AG08396 (cell line): Measurements from ENCODE around the gene TOPORS.

ENCODE experiments used
- DNase-seq: peaks from one replicate; pipeline ENCODE4 v3.0.0; 2012; ENCODE audit warnings: low spot score, mixed read lengths

TOPORS gene

GRCh38 chr9:32502464-32502863, 49.9 kb downstream of the TOPORS start:
- peak; percentile 14 for DNase-seq

GRCh38 chr9:32501868-32502267, 50.5 kb downstream of the TOPORS start:
- DNase-seq: no peak

- peak; percentile 9 for DNase-seq
Observed at GRCh38 chr9:32500768-32501167, 51.6 kb downstream of the TOPORS start.

GRCh38 chr9:32497921-32498320, 54.5 kb downstream of the TOPORS start:
- DNase-seq: no peak

- DNase-seq: no peak
Observed at GRCh38 chr9:32490601-32491000, 61.8 kb downstream of the TOPORS start.
